HG02870 (cell line): ENCODE data around the gene TRABD2B.

Experiments
- ATAC-seq: cut with Tn5 transposase; IDR thresholded peaks from one replicate; pipeline ENCODE4 v1.9.1; 2021; ENCODE audit warnings: mild to moderate bottlenecking, moderate library complexity; ENCODE audit not compliant: unreplicated experiment

The TRABD2B gene

DNA sequence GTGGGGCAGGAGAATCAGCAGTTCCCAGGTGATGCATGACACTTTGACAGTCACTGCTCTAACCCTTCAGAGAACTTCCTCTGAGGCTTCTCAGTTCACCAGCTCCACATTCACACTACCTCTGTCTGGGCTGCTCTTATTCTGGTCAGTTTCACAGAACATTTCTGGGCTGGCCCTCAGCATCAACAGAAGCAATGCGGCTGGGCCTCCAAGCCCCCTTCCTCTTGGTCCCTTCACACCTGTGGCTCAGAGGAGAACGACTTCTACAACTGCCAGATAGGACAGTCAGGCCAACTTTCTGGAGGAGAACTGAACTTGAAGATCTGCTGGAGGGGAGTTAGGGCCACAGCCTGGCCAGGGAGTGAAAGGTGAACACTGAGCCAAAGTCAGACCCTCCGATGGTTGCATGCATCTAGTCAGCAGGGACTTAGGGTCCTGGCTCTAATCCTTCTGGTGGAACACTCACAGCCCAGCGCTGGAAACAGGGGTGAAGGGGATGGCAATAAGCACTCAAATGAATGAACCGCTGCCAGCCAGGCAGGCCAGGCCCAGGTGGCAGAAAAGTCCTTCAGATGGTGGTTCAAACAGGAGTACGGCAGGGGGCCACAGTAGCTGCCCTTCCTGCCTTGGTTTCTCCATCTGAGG is 285.2 kb downstream of the TRABD2B start:
- ATAC-seq: no peak

DNA sequence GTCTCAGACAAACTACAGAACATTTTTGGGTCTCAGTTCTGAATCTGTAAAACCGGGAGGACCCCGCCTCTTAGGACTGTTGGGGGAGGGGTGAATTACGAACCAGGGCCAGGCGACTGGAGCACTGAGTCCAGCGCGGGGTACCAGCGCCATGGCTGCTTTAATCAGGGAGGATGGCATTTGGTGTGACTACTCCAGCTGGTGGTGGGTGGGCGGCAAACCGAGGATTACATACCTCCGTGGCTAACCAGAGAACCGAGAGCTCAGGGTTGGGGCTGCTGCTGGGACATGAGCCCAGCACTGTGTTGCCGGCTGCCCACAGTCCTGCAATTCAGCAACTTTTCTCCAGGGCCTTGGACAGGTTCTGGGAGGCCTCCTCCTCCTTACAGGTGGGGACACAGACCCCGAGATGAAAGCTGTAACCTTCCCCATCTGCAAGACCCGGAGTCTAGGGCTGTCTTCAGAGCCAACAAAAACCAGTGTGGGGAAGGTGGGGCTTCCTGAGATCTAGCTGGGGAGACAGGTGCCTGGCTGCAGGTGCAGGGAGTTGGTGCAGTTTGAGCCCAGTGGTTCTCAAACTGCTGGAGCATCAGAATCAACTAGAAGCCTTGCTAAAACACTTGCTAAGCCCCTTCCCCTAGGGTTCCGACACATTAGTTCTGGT is 285.9 kb downstream of the TRABD2B start:
- ATAC-seq: no peak
